Renal cortical epithelial cell (primary cell): ENCODE data around the gene FAM131A. TPM values are rescaled to one million over a fixed set of nuclear protein-coding genes. Genes with fewer than 3 reads are reported as not detected.
A peak's percentile ranks its signal among the peaks of the same experiment; 100 is the strongest.

ENCODE experiments used
- DNase-seq: peaks from one replicate; pipeline ENCODE4 v3.0.0-alpha.2; 2011; ENCODE audit warnings: low read depth
- total RNA-seq: library from RNA; depleted of rRNA; stranded (reverse); fragments of >200 nt; gene quantifications from 2 replicates; pipeline ENCODE4 v1.2.3, GENCODE V29; 2014

The FAM131A gene
- total RNA-seq, 1 donor from 2014 or later: 24.2 TPM

- no peak for DNase-seq
These were observed 20.1 kb downstream of the FAM131A start for GRCh38 chr3:184357248-184358123.

DNA sequence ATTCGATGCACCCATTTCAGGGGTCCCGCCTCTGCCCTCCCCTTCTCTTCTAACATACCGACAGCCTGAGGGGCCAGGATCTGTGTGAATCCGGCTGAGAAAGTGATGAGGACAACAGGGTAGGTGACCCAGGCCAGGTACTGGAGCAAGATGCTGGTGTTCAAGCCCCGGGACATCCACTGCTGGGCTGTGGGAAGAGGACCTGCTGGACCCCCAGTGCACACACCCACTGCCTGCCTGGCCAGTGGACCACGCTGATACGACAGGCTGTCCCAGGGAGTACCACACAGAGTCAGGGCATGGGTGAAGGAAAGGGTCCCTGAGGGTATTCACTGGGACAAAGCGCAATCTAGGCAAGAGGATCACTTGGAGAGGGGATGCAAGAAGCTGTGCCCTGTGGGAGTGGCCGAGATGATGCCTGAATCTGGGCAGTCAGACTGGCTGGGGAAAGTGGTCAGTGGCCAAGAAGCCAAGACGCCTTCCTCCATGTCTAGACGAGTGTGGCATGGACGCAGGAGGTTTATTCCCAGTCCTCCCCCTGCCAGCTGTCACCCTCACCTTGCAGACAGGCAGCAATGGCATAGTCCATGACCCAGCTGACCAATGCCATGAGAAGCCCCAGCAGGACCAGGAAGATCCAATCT lies 20.8 kb downstream of the FAM131A start:
- DNase-seq: no peak

DNA sequence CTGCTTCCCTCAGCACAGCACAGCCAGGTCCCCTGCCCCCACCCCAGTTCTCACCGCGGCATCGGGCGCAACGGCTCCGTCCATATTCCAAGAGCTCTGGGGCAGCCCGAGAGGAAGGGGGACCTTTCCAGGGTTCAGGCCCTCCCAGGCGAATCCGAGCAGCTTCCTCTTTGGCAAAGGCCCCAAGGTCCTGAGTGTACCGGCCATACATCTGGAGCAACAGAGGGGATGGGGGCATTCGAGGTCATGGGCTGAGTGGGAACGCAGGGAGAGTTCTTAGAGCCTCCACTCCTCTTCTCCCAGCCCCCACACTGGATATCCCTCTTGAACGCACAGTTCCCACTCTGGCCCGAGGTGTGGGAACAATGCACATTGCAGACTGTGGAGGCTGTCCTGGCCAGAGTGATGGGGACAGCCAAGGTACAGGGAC lies 21.5 kb downstream of the FAM131A start:
- no peak for DNase-seq

DNA sequence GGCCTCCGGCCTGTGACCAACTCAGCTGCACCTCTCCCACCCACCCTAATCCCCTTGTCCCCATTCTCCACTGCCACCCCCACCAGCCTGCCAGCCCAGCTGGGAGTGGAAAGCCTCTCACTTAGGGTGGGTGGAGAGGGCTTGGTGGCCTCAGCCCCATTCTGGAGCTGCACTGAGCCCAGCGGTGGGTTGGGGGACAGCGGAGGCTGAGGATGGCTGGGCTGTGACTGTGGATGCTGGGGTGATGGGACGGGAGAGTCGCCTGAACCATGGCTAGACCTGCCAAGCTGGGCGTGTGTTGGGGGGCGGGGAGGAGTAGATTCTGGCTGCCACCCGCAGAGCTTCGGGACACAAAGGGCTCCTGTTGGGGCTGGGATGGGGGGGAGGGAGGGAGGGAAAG lies 22.2 kb downstream of the FAM131A start:
- no peak for DNase-seq

GRCh38 chr3:184360070-184360928 lies 22.9 kb downstream of the FAM131A start:
- DNase-seq: no peak

DNA sequence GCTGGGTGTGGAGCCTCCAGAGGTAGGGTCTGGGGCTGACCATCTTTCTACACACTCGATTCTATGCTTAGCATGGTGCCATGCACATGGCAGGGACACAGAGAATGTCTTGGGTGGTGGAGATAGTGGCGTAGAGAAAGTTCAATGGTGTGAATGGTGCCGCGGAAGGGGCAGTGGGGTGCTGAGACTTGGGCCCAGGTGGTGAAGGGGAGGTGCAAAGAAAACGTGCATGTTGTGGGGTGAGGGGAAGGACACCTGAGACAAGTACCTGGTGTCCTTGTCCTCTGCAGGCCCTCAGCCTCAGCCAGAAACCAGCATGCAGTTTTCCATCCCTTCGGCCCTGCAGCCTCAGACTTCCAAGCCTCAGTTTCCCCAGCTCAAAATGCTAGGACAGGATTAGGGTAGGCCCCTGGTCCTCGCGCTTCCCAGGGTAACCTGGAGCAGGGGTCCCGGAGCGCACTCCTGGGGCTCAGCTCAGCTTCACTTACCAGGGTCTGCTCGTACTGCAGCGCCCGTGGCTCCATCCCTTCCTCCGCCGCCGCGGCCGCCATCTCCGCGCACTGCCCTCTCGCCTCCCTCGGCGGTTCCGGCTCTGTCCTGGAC lies 23.6 kb downstream of the FAM131A start:
- DNase-seq: no peak

DNA sequence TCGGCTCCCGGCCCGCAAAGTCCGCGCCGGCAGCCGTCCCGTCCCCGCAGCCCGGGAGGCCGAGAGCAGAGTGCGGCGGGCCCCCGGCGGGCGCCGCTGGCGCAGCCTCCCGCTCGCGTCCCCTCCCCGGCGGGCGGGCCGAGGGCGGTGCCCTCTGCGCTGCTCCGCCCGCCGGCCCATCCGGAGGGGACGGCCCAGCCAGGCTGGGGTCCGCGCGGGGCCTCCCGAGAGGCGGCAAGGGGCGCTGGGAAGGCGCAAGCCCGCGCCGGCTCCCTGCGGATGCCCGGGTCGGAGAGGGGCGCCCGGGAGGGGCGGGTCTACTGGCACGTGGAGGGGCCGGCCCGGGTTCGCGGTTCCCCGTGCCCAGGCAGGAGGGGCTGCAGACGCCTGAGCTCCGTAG lies 24.1 kb downstream of the FAM131A start, which contains the start of the genes CLCN2 and POLR2H:
Gene CLCN2 (minus strand): TSS at position 74 of the 400 bp plus-strand sequence. CDS start 126 bp downstream, outside the sequence.
Gene POLR2H (plus strand): TSS at position 179 of the 400 bp plus-strand sequence. CDS start 1,783 bp downstream, outside the sequence.
- DNase-seq: no peak

DNA sequence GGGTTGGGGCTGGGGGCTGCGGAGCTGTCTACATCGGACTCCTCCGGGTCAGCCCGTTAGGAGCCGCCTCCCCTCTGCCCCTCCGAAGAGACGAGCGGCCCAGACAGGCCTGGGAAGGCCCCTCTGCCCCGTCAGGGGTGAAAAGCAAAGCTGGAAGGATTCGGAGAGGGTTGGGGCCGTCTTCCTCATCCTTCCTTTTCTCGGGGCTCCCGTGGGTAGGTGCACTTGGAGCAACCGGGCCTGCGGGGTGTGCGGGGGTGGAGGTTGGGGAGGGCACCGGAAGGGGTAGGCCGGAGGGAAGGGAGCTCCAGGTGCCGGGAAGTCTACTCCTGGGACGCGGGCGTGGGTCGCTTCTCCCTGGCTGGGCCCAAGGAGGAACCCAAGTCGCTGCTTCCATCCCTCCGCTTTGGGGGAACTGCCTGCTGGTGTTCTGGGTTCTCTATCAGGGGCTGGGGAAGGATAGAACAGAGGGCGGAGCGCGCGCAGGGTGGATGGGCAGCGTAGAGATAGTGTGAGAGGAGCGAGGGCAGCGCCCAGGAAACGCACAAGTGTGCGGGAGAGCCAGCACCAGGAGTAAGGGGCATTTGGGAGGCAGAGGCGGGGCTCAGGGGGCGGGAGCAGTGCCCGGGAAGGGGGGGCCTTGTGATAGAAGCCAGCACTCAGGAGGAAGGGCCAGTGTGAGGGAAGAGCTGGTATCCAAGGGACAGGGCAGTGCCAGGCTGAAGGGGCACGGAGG lies 24.7 kb downstream of the FAM131A start:
- DNase-seq: no peak

DNA sequence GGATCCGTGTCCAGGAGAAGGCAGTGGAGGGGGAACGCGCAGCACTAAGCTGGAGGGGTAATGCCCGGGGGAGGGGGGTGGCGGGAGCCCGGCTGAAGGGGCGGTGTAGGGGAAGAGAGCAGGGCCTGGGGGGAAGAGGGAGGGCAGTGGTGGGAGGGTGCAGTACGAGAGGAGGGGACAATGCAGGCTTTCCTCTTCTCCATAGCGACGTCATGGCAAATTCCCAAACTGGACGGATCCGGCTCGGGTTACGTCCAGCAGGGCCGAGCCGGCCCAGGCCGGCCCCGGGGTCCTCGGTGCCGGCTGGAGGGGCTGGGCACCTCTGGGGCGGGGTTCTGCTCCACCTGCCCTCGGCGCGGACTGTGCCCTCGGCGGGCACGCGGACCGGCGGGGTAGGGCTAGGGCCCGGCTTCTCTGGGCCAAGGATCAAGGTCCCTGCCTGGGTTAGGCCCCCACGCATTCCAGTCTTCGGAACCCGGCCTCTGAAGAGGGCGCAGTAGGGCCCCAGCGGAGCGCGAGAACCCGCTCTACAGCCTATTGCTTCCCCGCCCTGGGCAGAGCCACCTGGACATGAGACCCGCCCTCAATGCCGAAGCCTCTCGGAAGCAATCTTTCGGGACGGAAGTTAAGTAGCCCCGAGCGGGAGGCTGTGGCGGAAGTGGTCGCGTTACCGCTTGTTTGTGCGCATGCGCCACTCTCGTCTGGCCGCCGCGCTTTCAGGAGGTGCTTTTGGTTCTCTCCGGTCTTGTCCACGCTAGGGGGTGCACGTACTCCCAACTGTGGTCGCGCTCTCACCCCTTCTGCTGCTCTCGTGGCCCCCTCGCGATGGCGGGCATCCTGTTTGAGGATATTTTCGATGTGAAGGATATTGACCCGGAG lies 25.5 kb downstream of the FAM131A start:
- DNase-seq: peak; percentile 94

DNA sequence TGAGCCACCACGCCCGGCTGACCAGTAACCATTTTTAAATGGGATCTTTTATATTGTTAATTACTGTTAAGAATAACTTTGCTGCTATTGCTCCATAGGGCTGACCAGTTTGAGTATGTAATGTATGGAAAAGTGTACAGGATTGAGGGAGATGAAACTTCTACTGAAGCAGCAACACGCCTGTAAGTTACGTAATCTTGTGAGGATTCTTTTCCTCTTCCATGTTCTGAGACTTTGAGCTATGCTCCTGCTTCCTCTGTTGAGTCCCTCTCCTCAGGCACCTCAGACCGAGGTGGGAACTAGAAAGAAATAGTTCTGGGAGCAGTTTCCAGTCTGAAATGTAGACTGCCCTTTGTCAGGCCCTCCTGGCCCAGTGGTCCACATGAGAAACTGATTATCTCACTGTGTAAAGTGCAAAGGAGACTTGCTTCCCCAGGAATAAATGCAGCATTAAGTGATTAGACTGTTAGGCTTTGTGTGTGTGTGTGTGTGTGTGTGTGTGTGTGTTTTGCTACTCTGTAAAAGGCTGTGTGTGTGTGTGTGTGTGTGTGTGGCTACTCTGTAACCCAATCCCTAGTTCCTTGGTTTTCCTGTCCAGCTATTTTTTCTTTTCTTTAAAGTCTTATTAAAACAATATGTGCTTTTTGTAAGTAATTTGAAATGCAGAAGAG lies 29.4 kb downstream of the FAM131A start:
- no peak for DNase-seq

DNA sequence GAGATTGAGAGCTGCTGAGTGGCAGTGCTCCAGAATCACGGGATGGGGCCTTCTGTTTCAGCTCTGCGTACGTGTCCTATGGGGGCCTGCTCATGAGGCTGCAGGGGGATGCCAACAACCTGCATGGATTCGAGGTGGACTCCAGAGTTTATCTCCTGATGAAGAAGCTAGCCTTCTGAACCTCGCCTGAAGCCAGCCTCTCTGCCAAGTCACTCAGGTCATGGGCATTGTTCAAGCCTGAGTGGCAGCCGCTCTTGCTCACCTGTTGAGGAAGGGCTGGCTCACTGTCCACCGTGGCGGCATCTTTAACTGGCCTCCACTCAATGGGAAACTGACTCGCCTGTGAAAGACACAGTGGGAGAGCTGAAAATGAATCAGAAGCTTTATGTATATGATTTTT lies 30.7 kb downstream of the FAM131A start:
- no peak for DNase-seq

DNA sequence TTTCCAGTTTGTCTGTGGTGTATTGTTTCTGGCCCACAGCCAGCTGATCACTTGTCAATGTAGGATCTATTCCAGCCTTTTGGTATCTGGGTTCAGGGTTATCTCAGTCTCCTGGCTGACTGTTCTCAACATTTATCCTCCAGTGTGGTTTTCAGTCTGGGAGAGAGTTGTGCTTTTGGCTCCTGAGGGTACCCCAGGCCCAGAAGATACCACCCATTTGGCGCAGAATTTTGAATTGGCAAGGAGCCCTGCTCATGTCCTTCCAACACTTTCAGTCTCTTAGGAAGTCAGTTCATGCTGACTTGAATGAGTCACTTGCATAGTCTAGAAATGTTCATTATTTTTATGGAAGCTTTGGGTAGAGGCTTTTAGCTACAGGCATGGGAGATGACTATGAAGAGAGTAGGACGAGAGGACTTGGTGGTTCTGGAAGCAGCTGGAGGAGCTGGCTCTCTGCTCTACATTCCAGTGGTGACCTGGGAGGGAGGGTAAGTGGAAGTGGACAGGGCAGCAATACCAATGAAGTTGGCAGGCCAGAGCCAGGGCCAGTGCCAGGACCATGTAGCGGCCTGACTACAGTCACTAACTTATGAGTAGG lies 31.3 kb downstream of the FAM131A start:
- peak; percentile 14 for DNase-seq

DNA sequence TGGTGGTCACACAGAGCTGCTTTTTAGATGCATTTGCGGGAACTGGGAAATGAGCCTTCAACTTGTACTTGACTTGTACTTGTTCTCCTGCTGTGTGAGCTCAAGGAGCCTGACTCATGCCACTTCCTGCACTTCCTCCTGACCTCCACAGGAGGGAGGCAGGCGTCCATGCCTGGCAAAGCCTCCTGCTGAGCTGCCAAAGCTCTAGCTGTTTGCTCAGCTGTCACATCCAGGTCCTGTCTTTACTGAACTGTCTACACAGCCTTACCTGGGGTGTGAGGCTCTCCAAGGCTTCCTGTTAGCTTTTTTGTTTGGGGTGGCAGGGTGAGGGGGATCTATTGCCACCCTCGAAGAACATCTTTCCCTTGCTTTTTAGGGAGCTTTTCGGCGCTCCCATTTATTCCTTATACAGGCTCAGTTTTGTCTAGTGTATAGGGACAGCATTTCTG lies 34.2 kb downstream of the FAM131A start:
- DNase-seq: peak; percentile 84

- DNase-seq: no peak
These were observed 35.0 kb downstream of the FAM131A start for GRCh38 chr3:184372296-184372821.

DNA sequence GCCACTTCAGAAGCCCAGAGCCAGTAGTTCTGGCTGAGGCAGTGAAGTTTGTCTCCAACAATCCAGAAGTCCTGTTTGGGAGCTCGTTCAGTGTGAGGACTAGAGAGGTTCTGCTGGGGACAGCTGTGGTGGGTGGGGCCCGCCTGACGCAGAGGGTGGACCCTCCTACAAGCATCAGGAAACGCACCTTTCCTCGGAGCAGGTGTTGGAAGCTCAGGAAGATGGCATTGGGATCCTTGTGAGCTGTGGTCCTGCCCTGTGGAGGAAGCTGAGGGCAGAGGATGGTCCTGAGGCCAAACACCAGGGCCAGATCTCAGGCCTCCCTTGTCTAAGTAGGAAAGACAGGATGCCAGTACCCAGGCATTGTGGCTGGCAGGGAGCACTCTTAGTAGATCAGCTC lies 35.5 kb downstream of the FAM131A start:
- no peak for DNase-seq

GRCh38 chr3:184373422-184373821 lies 36.0 kb downstream of the FAM131A start:
- DNase-seq: no peak

- no peak for DNase-seq
These were observed 38.5 kb downstream of the FAM131A start for GRCh38 chr3:184375747-184376461.

DNA sequence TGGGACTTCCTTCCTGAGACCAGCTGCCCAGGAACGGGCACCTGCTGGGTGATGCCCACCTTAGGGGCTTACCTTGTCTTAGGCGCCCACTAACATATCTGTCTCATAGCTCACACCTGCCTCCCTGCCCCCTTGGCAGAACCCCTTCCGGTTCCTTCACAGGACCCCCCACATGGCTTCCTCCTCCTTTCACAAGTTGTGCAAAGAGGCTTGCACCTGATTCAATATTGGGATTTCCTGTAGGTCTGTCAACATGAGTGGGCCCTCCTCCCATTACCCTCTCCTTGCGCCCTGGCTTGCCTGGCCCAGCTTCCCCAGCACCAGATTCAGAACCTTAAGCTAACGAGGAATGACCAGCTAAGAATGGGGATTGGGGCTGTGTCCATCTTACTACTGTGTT lies 40.0 kb downstream of the FAM131A start:
- DNase-seq: no peak
